NCI-H526 (cell line): ENCODE results near the gene SYF2.
"Not testable (repeated sequence)": the region's sequence is repeated elsewhere in the genome, so short reads cannot be mapped to it uniquely, and the experiment has no call there.

Source experiments
- DNase-seq, 2 experiments: peaks; one replicate each; lab custom pipeline; 2025; lab: John Stamatoyannopoulos, UW

The SYF2 gene

GRCh38 chr1:25246600-25247023 lies 14.3 kb upstream of the SYF2 start:
- DNase-seq = peak in 1 of 2 experiments; percentile 64

DNA sequence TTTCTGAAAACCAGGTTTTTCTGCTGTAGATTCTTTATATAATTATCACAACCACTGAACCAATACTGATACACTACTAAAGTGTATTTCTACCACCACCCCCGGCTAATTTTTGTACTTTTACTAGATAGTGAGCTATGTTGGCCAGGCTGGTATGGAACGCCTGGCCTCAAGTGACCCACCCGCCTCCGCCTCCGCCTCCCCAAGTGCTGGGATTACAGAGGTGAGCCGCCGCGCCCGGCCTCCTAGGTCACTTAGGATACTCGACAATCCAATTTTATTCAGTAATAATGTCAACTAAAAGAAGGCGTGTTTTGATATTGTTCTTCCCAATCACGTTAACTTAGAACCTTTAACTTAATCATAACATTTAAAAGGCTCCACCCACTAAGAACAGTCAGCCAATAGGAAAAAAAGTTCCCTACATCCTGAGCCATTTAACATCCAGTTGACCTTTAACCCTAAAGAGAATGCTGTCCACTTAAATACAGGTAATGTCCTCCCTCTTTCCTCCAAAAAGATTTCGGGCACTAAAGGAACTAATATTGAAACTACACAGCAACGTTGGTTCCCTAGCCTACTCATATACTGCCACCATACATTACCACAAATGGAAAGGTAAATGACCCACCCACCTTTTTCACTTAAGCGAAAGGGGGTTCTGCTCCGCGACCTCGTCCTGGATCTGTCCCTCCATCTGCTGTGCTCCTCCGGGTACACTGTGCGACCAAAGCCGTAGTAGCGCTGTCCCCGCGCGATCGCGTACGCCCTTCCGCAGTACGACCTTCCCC lies 13.7 kb upstream of the SYF2 start:
- peak in 1 of 2 experiments; percentile 35 for DNase-seq

- no peak for DNase-seq
Measured at GRCh38 chr1:25245393-25245792, 13.1 kb upstream of the SYF2 start.

- no peak for DNase-seq
Measured at GRCh38 chr1:25243907-25244306, 11.6 kb upstream of the SYF2 start.

- DNase-seq = peak; percentile 95 to 98
Measured at GRCh38 chr1:25239681-25240541, 7.6 kb upstream of the SYF2 start.

DNA sequence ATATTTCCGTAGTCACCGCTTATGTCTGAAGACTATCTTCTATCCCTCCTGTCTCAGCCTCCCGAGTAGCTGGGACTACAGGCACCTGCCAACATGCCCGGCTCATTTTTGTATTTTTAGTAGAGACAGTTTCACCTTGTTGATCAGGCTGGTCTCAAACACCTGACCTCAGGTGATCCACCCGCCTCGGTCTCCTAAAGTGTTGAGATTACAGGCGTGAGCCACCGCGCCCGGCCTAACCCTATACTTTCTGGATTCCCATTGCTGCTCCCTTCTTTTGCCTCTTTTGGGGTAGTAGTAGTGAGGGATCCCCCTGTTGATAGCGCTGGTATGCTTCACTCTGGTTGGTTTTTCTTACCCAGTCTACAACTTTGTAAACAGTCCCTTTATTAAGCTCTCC lies 5.7 kb upstream of the SYF2 start:
- DNase-seq = no peak

DNA sequence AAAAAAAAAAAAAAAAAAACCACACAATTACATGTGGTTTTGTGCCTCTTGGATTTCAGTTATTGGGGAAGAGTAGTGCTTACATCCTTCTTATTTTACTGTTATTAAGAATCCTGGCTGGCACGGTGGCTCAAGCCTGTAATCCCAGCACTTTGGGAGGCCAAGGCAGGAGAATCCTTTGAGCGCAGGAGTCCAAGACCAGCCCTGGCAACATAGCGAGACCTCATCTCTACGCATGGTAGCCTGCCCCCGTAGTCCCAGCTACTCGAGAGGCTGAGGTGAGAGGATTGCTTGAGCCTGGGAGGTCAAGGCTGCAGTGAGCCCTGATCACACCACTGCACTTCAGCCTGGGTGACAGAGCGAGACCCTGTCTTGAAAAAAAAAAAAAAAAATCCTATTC lies 4.0 kb upstream of the SYF2 start:
- DNase-seq = not testable (repeated sequence)

- DNase-seq = not testable (repeated sequence)
Measured at GRCh38 chr1:25235411-25235810, 3.1 kb upstream of the SYF2 start.

DNA sequence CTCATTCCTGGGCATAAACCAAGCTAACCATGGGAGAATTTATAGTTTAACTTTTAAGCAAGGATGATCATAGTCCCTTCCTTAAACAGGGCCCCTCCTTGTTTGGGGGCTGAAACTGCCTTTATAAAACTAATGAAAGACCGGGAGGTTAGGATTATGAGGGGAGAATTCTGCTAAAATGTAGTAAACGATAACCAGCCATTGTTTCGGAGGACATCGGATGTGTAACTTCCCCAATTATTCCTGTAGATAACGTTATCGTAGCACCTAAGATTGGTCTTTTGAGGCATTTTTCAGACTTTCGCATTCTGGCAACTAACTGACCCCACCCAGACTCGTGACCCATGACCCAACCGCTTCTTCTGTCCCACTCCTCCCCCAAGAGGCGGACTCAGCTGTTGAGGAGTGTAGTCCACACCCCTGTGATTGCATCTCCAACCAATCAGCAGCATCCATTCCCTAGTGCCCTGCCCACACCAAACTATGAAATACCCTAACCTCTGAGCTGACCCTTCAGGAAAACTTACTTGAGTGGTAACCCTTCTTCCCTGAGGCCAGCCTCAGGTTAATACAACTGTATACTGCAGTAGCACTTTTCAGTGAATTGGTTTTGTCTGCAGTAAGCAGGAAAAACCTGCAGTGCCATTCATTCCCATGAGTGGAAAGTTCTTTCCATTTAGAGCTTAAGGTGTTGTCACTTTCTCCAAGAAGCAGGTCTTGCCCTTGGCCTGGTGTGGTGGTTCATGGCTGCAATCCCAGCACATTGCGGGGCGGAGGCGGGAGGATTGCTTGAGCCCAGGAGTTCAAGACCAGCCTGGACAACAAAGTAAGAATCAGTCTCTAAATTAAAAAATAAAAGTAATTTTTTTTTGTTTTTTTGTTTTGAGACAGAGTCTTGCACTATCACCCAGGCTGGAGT lies 823 bp upstream of the SYF2 start:
- peak; percentile 30 to 52 for DNase-seq

DNA sequence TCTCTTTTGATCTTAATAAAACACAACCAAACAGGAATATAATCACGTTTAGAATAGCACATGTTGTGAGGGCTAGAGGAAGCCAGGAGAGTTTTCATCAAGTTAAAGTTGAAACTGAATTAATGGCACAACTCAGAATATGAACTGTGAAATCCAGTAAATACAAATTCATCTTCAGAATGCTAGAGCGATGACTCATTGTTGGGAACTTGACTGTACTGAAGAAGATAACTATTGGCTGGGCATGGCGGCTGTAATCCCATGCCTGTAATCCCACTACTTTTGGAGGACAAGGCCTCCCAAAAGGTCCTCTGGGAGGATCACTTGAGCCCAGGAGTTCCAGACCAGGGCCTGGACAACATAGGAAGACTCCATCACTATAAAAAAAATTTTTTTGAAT lies 8.8 kb downstream of the SYF2 start:
- no peak for DNase-seq

GRCh38 chr1:25222606-25223005 lies 9.7 kb downstream of the SYF2 start:
- no peak for DNase-seq

GRCh38 chr1:25220666-25221065 lies 11.6 kb downstream of the SYF2 start:
- DNase-seq = no peak

GRCh38 chr1:25219661-25220251 lies 12.5 kb downstream of the SYF2 start:
- no peak for DNase-seq

DNA sequence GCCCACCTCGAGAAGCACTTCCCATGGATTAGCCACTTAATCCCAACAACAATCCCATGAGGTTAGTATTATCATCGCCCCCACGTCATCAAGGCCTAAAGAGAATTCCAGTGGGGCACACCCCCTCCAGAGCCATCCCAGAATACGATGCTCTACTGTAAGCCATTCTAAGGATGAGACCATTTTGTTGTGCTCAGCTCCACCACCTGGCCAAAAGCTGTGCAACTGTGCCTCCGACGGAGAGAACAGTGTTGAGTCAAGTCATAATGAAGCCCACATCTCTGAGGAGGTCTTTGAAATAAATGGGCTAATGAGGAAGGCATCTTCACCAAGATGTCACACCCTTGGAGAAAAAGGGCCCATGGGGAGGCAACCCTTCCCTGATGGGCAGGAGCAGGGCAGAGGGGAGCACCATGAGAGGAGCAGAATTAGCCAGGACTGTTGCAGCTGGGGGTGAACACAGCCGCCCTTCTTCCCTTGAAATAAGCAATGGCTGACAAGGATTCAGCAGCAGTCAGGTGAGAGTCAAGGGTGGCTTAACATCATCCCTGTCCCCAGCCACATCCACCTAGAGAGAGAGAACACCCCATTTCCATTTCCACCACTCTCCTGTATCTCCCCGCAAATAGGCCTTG lies 14.6 kb downstream of the SYF2 start:
- no peak for DNase-seq

DNA sequence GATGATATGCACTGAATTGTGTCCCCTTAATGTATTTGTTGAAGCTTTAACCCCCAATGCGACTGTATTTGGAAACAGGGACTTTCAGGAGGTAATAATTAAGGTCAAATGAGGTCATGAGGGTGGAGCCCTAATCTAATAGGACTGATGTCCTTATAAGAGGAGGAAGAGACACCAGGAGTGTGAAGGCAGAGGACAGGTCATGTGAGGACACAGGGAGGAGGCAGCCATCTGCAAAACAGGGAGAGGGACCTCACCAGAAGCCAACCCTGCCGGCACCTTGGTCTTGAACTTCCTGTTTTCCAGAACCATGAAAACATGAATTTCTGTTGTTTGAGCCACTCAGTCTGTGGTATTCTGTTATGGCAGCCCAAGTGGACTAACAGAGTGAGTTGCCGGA lies 15.3 kb downstream of the SYF2 start:
- DNase-seq = no peak

DNA sequence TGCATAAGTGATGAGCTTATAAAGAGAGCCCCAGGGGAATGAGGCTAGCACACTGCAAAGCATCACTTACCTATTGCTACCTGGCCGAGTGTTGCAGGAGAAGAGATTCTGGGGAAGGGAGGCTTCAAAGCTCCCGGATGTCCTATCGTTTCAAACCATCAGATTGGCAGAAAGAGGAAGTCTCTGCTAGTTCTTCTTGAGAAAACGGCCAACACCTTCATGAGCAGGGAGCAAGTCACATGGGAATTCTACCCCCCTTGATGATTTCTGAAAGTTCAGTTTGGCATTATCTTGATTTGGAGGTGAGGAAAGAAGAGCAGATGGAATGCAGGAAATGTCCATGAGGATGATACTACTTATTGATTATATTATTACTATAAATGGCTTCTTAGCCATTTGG lies 16.2 kb downstream of the SYF2 start:
- peak in 1 of 2 experiments; percentile 10 for DNase-seq

DNA sequence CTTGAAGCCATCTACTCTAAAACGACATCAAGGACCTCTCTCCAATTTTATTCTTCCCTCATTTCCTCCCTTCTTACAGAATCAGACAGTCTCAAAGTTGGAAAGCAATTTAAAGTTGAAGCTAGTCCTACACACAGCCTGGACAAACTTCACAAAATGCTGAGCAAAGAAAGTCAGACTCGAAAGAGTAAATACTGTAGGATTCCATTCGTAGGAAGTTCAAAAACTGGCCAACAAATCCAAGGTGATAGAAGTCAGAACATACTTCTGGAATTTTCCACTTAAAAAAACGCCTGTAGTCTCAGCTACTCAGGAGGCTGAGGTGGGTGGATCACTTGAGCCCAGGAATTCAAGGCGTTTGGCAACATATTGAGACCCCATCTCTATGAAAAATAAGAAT lies 19.6 kb downstream of the SYF2 start:
- no peak for DNase-seq

DNA sequence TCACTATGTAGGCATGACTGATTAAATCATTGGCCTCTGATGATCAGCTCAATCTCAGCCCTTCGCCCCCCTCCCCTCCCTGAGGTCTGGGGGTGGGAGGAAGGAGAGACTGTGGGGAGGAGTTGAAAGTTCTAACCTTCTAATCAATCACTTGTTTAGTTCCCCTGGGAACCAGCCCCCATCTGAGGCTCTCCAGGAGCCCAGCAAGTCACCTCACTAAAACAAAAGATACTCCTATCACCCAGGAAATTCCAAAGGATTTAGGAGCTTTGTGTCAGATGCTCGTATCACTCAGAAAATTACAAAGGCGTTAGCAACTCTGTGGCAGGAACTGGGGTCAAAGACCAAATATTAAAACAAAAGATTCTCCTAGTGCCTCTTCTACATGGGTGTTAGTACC lies 21.6 kb downstream of the SYF2 start:
- DNase-seq = no peak

- DNase-seq = no peak
Measured at GRCh38 chr1:25209516-25209915, 22.8 kb downstream of the SYF2 start.

GRCh38 chr1:25208561-25209222 lies 23.6 kb downstream of the SYF2 start:
- DNase-seq = no peak

GRCh38 chr1:25208092-25208491 lies 24.2 kb downstream of the SYF2 start:
- no peak for DNase-seq
